Activated CD4-positive, CD25-positive, alpha-beta regulatory T cell (primary cell): ENCODE data around the gene IER3IP1.
A peak's percentile ranks its signal among the peaks of the same experiment; 100 is the strongest.
"Not testable (repeated sequence)": the region's sequence is repeated elsewhere in the genome, so short reads cannot be mapped to it uniquely, and the experiment has no call there.

Experiments
- DNase-seq, 4 experiments: peaks; one replicate each; lab custom pipeline; 2025; lab: John Stamatoyannopoulos, UW

IER3IP1 gene

DNA sequence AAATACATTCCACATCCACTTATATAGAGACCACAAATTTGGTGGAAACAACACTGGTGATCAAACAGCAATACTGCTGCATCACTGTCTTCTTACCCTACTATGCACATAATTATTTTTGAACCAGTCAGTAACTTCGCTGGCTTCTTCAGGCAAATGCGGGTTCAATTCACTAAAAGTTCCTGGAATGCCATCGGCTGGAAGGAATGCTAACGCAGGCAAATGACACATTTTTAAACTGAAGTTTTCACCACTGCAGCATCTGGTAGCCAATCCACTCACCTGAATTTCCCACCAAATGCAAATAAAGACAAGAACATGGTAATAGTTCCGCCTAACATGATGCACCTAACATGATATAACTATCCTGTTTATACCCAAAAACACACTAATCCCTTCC lies 15.9 kb downstream of the IER3IP1 start:
- no peak for DNase-seq

DNA sequence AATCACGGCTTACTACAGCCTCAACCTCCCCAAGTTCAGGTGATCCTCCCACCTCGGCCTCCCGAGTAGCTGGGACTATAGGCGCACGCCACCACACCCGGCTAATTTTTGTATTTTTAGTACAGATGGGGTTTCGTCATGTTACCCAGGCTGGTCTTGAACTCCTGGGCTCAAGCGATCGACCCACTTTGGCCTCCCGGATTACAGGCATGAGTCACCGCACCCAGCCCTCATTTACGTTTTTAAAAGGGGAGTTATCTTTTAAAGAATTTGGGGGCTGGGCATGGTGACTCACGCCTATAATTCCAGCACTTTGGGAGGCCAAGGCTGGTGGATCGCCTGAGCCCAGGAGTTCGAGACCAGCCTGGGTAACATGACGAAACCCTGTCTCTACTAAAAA lies 17.8 kb downstream of the IER3IP1 start:
- not testable (repeated sequence) for DNase-seq

GRCh38 chr18:47151439-47151838 lies 24.7 kb downstream of the IER3IP1 start:
- DNase-seq, result no peak

DNA sequence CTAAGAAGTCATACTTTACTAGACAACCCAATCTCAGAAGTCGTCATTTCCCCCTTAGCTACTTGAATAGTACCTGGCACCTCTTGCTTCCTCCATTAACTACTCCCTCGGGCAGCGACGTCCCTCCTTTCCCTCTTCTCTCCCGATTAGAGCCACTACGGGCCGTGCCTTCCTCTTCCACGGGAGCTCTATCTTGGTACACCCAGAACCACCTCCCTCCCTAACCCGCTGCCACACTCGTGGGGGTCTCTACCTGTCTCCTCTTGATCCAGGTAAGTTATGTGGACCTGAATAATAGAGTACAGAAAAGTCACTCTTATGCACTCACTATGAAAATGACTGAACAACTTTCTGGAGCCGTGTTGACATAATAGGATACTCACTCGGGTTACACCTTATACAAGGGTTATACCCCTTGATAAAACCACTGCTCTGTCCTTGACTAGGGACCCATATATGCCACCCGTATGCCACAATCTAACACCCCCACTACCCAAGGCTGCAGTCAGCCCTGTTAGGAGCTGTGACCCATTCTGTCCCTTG lies 25.3 kb downstream of the IER3IP1 start:
- peak in 1 of 4 experiments; percentile 3 for DNase-seq

DNA sequence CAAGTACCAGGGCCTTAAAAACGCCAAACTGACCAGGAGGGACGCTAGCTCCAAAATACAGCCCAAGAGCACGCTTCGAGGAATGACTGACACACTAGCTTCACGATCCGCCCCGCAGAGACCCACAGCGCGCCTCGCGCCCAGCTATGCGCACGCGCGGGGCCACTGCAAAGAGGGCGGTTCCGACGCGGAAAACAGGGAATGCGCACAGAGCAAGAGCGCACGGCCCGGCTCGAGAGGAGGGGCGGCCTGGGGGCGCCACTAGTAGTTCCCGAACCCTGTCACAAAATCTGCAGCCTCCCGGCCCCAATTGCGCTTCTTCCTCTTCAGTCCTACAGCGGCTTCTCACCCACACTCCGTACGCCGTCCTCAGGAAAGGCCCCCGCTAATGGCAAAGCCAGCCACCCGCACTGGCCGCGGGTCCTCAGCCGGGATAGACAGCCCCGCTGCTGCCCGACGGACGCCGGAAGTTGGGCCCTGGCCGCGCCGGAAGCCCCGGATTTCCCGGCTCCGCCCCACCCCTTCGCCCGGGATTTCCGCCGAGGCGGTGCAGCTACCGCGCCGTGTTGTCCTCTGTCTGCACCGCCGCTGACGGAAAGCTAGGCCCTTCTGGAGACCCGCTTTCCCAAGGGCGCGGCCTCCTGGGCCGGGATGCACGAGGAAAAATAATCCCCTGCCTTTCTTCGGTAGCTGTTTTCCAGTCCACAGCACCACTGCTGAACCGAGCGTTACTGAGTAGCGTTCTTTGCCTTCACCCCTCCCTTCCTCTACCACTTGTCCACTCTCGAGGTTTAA lies 25.9 kb downstream of the IER3IP1 start, which contains the start of gene HDHD2:
Gene HDHD2, minus strand, starts transcription at position 472 of the 795 bp plus-strand sequence. CDS start 14,061 bp downstream, outside the sequence.
- peak; percentile 44 to 56 (median 50) for DNase-seq

DNA sequence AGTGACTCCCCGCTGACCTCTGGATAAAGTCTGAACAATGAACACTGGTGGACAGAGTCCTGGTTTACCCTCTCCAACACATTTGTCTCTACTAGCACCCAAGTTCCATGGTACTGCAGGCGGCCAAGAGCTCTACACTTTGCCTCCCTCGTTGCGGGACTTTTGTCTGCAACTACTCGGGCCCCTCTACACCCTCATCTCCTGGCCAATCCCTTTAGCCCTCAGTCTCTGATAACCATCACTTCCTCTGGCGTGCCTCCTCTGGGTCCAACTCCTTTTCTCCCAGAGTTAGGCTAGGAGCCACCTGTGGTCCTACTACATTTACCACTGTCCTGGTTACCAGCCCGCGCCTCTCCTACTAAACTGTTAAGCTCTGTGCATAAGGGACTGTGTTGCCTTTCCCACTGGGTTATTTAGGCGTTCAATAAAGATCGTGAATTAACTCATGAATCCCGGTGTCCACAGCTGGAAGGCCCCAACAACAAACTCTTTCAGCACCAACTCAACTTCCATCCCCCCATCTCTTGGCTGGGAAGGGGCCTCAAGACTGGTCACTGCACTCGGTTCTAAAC lies 26.6 kb downstream of the IER3IP1 start:
- DNase-seq, result no peak

GRCh38 chr18:47146206-47146605 lies 30.0 kb downstream of the IER3IP1 start:
- DNase-seq, result no peak

DNA sequence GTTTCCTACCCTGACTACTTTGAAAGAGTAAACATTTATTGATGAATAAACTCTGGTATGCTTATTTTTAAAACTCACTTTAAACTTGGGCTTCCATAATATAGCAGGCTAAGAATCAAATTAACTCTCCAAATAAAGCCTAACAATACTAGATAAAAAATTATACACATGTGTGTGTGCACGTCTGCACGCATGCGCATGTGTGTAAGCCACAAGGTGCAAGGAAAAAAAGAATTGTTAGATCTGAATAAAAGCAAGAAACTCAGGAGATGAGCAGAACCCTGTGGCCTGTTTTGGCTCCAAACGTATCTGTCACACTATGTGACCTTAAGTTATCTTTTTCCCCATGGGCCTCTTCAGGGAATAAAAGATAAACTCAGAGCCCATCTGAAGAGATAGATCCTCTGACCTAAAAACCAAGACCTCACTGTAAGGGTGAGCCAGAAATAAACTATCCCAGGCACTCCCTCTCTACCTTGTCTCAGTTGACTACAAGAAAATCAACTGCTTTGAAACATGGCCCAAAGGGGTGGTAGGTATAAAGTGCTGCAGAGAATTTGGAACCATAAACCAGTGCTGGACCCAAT lies 32.2 kb downstream of the IER3IP1 start:
- no peak for DNase-seq

- DNase-seq, result no peak
These were observed 33.0 kb downstream of the IER3IP1 start for GRCh38 chr18:47143153-47143552.

DNA sequence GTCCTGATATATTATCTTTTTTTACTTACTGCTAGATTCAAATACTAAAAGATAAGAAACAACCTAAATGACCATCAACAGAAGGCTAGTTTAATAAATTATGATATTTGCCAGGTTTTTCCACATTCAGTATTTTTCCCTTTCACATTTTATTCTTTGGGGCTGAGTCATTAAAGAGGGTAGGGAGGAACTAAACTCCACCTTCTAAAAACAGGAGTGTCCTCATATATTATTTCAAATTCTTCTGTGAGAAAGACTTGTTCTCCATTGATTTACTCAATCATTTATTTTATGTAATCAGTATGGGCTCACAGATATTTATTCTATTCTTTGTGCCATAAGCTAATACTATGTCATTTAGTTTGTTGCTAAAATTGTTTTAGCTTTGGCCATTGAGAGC lies 34.9 kb downstream of the IER3IP1 start:
- no peak for DNase-seq

DNA sequence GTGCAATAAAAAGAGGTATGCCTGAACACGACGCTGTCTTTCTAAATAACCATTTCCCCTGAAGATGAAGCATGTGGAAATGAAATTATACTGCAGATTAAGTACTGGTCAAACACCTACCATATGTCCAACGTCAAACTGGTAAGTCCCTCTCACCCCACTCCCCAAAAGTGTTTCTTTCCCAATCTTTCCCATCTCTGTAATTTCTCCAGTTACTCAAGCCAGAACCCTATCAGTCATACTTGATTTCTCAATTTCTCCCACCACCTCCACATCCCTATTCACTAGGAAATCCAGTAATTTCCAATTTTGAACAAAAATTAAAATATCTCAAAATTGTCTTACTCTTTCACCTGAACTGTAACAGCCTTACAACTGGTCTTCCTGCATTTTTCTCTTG lies 55.0 kb downstream of the IER3IP1 start:
- no peak for DNase-seq

DNA sequence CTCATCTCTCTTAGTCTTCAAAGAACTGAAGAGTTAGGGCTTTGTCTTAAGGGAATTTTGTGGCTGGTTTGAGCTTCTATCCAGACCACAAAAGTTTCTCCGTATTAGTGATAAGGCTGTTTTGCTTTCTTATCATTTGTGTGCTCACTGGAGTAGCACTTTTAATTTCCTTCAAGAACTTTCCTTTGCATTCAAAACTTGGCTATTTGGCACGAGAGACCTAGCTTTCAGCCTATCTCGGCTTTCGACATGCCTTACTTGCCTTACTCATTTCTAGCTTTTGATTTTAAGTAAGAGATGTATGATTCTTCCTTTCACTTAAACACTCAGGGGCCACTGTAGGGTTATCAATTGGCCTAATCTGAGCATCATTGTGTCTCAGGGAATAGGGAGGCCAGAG lies 55.7 kb downstream of the IER3IP1 start:
- DNase-seq, result no peak

- no peak for DNase-seq
These were observed 57.2 kb downstream of the IER3IP1 start for GRCh38 chr18:47118981-47119380.

- no peak for DNase-seq
These were observed 61.0 kb downstream of the IER3IP1 start for GRCh38 chr18:47115205-47115604.

- DNase-seq, result no peak
These were observed 62.2 kb downstream of the IER3IP1 start for GRCh38 chr18:47113796-47114540.

DNA sequence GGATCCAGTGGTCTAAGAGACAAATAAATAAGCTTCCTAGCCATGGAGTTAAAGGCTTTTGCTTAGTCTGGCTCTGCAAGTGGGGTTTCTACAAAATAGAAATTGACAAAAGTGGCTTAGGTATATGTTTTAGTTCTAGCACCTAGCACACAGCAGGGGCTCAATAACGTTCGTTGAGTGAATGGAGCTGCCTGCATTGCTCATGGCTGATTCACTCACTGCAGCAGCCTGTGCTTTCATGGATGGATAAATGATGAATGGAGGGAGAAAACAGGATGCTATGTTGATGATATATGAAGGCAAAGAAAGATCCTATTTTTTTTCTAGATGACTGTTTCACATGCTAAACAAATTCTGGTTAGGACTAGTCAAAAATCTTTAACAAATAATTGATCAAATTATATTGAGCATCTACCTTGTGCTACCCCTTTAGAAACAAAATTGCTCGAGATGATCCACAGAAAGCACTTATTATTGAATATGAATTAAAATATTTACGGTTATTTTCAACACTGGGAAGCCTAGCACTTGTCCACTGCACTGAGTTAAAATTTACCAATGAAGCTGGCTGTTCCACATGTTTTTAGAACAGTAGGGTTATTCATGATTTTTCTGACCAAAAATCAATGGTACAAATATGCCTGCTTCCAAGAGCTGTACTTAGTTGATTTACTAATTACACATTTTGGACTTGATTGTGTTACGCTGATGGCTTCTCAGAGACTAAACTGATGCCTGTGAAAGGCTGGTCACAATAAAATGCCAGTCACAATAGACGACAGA lies 65.5 kb downstream of the IER3IP1 start:
- DNase-seq, result no peak

DNA sequence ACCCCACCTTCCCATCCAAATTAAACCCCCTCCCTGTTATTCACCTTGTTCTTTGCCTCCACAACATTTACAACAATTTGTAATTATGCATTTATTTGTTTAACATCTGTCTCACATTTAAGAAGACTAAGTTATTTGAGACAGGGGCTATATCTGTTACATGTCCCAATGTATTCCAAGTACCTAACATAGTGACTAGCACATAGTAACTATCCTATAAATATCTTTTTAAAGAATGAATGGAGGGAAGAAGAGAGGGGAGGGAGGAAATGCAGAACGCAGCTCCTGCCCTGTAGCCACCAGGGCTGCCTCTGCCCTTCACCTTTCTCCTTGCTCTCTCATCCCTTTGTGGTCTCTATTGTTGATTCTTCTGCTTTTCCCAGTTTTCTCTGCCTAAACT lies 66.4 kb downstream of the IER3IP1 start:
- DNase-seq, result no peak

DNA sequence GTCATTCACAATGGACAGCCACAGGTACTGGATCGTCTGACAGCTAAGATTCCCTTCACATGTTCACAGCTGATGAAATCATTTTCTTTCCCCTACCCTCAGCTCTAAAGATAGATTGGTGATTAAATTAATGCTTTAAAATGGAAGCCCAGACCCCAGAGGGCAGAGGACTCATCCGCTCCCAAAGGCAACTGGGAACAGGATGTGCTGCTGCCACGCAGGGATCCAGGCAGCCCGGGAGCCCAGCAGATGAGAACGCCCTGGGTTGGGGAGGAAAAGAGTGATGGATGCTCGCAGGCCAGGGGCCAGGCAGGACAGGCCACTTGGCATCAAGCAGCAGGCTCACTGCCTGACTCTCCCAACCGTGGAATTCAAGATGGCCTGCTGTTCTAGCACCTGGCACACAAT lies 67.2 kb downstream of the IER3IP1 start:
- DNase-seq, result no peak

DNA sequence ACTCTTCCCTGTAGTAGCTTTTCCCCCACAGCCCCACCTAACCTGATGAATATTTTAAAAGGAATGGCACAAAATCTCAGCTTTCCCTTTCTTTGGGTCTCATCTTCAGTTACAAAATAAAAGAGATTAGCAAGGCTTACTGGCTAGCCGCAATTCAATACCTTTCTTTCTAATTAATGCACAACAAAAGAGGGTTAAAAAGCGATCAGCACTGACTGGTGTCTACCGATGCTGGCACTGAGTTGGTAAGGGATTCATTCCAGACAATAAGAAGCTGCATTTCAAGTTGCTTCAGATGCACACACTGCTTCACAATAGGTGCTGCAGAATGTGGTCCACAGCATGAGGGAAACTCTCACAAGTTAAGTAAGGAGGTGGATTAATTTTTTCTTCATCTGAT lies 67.8 kb downstream of the IER3IP1 start:
- DNase-seq, result no peak
